HEK293 (cell line): Measurements from ENCODE around the gene ARHGEF28.

Experiments used
- CTCF ChIA-PET: fragments of 350-600 bp; formaldehyde crosslinking; extraction: SDS; loops from one replicate; lab custom pipeline; 2021; ENCODE audit warnings: antibody characterized with exemption; lab: Yijun Ruan, JAX
- POLR2A ChIA-PET: fragments of 300-600 bp; formaldehyde crosslinking; extraction: SDS; loops from one replicate; lab custom pipeline; 2020; ENCODE audit warnings: antibody characterized with exemption, inconsistent platforms; lab: Yijun Ruan, JAX
- H3K27ac ChIP-seq: fragments of 200-500 bp; sonication (Bioruptor generic); 2 replicates; pipeline ENCODE4 v1.5.1; 2014; ENCODE audit warnings: low read depth, low read length, control low read depth, inconsistent platforms; ENCODE audit errors: extremely low read depth
- H3K36me3 ChIP-seq, 2 experiments: fragments of 200-500 bp in 1 of 2; sonication (Bioruptor generic) in 1 of 2; 1 replicate in 1 of 2; 2 replicates in 1 of 2; pipeline ENCODE4 v1.5.1; 2014 to 2017; ENCODE audit warnings: inconsistent platforms in 2 of 2, low read length in 2 of 2; ENCODE audit not compliant: control insufficient read depth in 2 of 2, insufficient read depth in 1 of 2
- H3K4me1 ChIP-seq: fragments of 200-500 bp; sonication (Bioruptor generic); 2 replicates; pipeline ENCODE4 v1.5.1; 2014; ENCODE audit warnings: mild to moderate bottlenecking, low read length, inconsistent platforms; ENCODE audit not compliant: control insufficient read depth, insufficient read depth
- H3K4me3 ChIP-seq: 2 replicates; pipeline ENCODE4 v1.5.1; 2011; ENCODE audit warnings: low read depth, mild to moderate bottlenecking, control low read depth, low read length, moderate library complexity
- H3K9me3 ChIP-seq: fragments of 200-500 bp; sonication (Bioruptor generic); 2 replicates; pipeline ENCODE4 v1.5.1; 2014; ENCODE audit warnings: low read depth, low read length, inconsistent platforms; ENCODE audit not compliant: control insufficient read depth, insufficient read depth
- AEBP2 ChIP-seq: fragments of 450-650 bp; formaldehyde crosslinking; IDR thresholded peaks from 2 replicates; pipeline ENCODE4 v1.5.1; 2016; ENCODE audit warnings: missing biosample characterization, missing genetic modification characterization, borderline replicate concordance
- FEZF1 ChIP-seq: fragments of 450-650 bp; formaldehyde crosslinking; IDR thresholded peaks from 2 replicates; pipeline ENCODE4 v1.5.1; 2016; ENCODE audit warnings: missing biosample characterization, missing genetic modification characterization
- KLF17 ChIP-seq: fragments of 450-650 bp; formaldehyde crosslinking; IDR thresholded peaks from 2 replicates; pipeline ENCODE4 v1.5.1; 2016; ENCODE audit warnings: missing biosample characterization, missing genetic modification characterization
- PRDM1 ChIP-seq: fragments of 450-650 bp; formaldehyde crosslinking; IDR thresholded peaks from 2 replicates; pipeline ENCODE4; 2016; ENCODE audit warnings: missing biosample characterization, missing genetic modification characterization
- SCRT2 ChIP-seq: fragments of 450-650 bp; formaldehyde crosslinking; IDR thresholded peaks from 2 replicates; pipeline ENCODE4 v1.5.1; 2016; ENCODE audit warnings: missing biosample characterization, missing genetic modification characterization
- YY1 ChIP-seq: fragments of 450-650 bp; formaldehyde crosslinking; IDR thresholded peaks from 2 replicates; pipeline ENCODE4 v1.5.1; 2018; ENCODE audit warnings: missing biosample characterization, missing genetic modification characterization
- ZBTB1 ChIP-seq: fragments of 450-650 bp; formaldehyde crosslinking; IDR thresholded peaks from 2 replicates; pipeline ENCODE4 v1.5.1; 2016; ENCODE audit warnings: missing biosample characterization, missing genetic modification characterization
- ZBTB10 ChIP-seq: fragments of 450-650 bp; formaldehyde crosslinking; IDR thresholded peaks from 2 replicates; pipeline ENCODE4 v1.5.1; 2016; ENCODE audit warnings: missing biosample characterization, missing genetic modification characterization
- ZBTB17 ChIP-seq: fragments of 450-650 bp; formaldehyde crosslinking; IDR thresholded peaks from 2 replicates; pipeline ENCODE4 v1.5.1; 2016; ENCODE audit warnings: missing biosample characterization, missing genetic modification characterization
- ZBTB20 ChIP-seq: fragments of 450-650 bp; formaldehyde crosslinking; IDR thresholded peaks from 2 replicates; pipeline ENCODE4 v1.5.1; 2016; ENCODE audit warnings: missing biosample characterization, missing genetic modification characterization
- ZNF133 ChIP-seq: fragments of 450-650 bp; formaldehyde crosslinking; IDR thresholded peaks from 2 replicates; pipeline ENCODE4 v1.5.1; 2016; ENCODE audit warnings: missing biosample characterization, missing genetic modification characterization
- ZNF184 ChIP-seq: fragments of 450-650 bp; IDR thresholded peaks from 2 replicates; pipeline ENCODE4 v1.5.1; 2018; ENCODE audit warnings: missing biosample characterization, mild to moderate bottlenecking, missing genetic modification characterization
- ZNF19 ChIP-seq: fragments of 450-650 bp; formaldehyde crosslinking; IDR thresholded peaks from 2 replicates; pipeline ENCODE4; 2016; ENCODE audit warnings: missing biosample characterization, missing genetic modification characterization, low read depth
- ZNF280D ChIP-seq: fragments of 450-650 bp; formaldehyde crosslinking; IDR thresholded peaks from 2 replicates; pipeline ENCODE4 v1.5.1; 2016; ENCODE audit warnings: missing biosample characterization, missing genetic modification characterization
- ZNF391 ChIP-seq: fragments of 450-650 bp; formaldehyde crosslinking; IDR thresholded peaks from 2 replicates; pipeline ENCODE4 v1.5.1; 2016; ENCODE audit warnings: low read depth, missing biosample characterization, missing genetic modification characterization, borderline replicate concordance
- ZNF449 ChIP-seq: fragments of 450-650 bp; formaldehyde crosslinking; IDR thresholded peaks from 2 replicates; pipeline ENCODE4 v1.5.1; 2017; ENCODE audit warnings: missing biosample characterization, mild to moderate bottlenecking, missing genetic modification characterization, moderate library complexity
- ZNF521 ChIP-seq: fragments of 450-650 bp; formaldehyde crosslinking; IDR thresholded peaks from 2 replicates; pipeline ENCODE4 v1.5.1; 2017; ENCODE audit warnings: missing biosample characterization, mild to moderate bottlenecking, missing genetic modification characterization
- ZNF843 ChIP-seq: fragments of 450-650 bp; formaldehyde crosslinking; IDR thresholded peaks from 2 replicates; pipeline ENCODE4 v1.5.1; 2016; ENCODE audit warnings: missing biosample characterization, missing genetic modification characterization
- ZSCAN4 ChIP-seq: fragments of 450-650 bp; formaldehyde crosslinking; IDR thresholded peaks from 2 replicates; pipeline ENCODE4 v1.5.1; 2017; ENCODE audit warnings: missing biosample characterization, missing genetic modification characterization

The ARHGEF28 gene

GRCh38 chr5:73673161-73673591, 47.2 kb downstream of the ARHGEF28 start:
- POLR2A ChIA-PET: no interaction called here
- H3K9me3 ChIP-seq: no peaks in the 10 kb centered on the region
- CTCF ChIA-PET: interaction anchor here (0.6 to 1.4 kb wide), 2 partner anchors 82 to 272 kb away, joined by 3 read pairs; no protein-coding TSS in a partner anchor
- no peak overlapping the region for H3K4me3 ChIP-seq
- H3K4me1 ChIP-seq: no peaks in the 10 kb centered on the region; the same call in 1 of the 2 replicates
- H3K27ac ChIP-seq: no peak overlapping the region
- H3K36me3 ChIP-seq: no peaks in the 10 kb centered on the region
- TF ChIP-seq PRDM1 (tag by site-specific recombination) (peak; percentile 32; the same call in 1 of the 2 replicates), ZNF133 (tag by site-specific recombination) (no peak), ZNF391 (no peak), FEZF1 (tag by site-specific recombination) (peak; percentile 44; the same call in 1 of the 2 replicates), ZBTB1 (tag by site-specific recombination) (no peak), ZBTB20 (no peak), ZNF843 (tag by site-specific recombination) (no peak)

- ChIA-PET POLR2A (no interaction called here), CTCF (interaction anchor here (1.4 kb wide), 1 partner anchor 84 kb away, joined by 3 read pairs; no protein-coding TSS in a partner anchor)
- Histone ChIP-seq H3K4me1 (no peaks in the 10 kb centered on the region; the same call in 1 of the 2 replicates), H3K36me3 (no peaks in the 10 kb centered on the region), H3K9me3 (no peaks in the 10 kb centered on the region), H3K27ac (no peak overlapping the region), H3K4me3 (no peak overlapping the region)
- TF ChIP-seq ZBTB10 (tag by site-specific recombination) (no peak), ZNF449 (tag by site-specific recombination) (no peak), ZSCAN4 (tag by site-specific recombination) (no peak), ZNF184 (tag by site-specific recombination) (no peak), YY1 (tag by site-specific recombination) (no peak), ZNF521 (no peak), ZBTB17 (tag by site-specific recombination) (no peak), ZNF280D (tag by site-specific recombination) (no peak), AEBP2 (tag by site-specific recombination) (no peak), SCRT2 (tag by site-specific recombination) (no peak), ZNF19 (tag by site-specific recombination) (no peak), KLF17 (tag by site-specific recombination) (no peak)
Observed at GRCh38 chr5:73674669-73675004, 48.6 kb downstream of the ARHGEF28 start.
